HS-27A (cell line): ENCODE data around the gene VGLL4.

Experiments used
- DNase-seq: peaks from one replicate; pipeline ENCODE4 v3.0.0-alpha.2; 2012; ENCODE audit warnings: low read depth, missing footprints

Gene VGLL4

DNA sequence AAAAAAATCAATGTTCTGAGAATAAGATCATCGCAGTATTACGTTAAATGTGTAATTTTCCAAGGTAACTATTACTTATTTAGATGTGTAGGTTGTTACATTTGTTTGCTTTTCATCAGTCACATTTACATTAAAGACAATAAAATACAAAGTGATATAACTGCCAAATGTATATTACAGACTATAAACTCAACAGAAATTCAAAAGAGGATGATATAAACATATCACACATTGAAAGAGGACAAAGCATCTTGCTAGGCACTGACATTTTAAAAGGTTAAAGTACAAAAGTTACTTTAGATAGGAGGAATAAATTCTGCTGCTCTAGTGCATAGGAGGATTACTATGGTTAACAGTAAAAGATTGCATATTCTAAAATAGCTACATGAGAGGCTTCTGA lies 16.1 kb downstream of the VGLL4 start:
- DNase-seq = no peak

DNA sequence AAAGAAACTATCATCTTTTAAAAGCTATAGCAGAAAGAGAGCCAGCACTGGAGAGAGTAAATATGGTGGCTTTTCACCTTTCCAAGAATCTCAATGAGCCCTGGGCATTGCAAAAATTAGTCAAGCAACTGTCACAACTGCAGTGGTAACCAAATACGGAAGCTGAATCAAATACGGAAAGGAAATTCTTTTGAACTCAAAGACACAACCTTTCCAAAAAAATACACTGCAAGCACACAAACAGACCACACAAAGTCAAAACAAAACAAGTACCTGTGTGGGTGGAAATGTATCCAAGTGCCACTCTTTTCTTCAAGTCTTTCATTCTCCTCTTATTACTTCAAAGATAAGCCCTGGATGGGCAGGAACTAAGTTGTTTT lies 17.6 kb downstream of the VGLL4 start:
- DNase-seq = no peak

DNA sequence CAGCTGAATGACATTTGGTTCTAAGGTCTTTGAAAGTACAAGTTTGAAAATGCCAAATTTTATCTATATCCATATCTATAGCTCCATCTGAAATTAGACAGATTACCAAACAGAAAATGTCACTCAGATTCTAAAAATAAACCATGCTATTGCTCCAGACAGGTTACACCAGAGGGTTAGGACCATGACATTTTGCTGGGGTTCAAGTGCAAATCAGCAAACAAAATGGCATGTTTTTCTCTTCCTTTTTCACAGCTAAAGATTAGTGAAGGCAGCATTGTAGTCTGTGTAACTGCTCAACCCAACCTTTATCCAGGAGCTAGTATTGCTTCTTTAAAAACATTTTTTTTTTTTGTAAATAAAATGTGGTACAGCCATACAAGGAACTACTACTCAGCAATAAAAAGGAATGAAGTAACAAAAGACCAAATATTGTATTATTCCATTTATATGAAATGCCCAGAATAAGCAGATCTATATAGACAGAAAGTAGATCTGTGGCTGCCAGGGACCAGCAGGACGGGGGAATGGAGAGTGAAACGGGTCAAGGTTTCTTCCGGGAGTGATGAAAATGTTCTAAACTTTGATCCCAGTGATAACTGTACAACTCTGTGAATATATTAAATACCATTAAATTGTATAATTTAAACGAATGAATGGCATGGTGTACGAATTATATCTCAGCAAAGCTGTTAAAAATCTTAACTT lies 18.2 kb downstream of the VGLL4 start:
- no peak for DNase-seq

DNA sequence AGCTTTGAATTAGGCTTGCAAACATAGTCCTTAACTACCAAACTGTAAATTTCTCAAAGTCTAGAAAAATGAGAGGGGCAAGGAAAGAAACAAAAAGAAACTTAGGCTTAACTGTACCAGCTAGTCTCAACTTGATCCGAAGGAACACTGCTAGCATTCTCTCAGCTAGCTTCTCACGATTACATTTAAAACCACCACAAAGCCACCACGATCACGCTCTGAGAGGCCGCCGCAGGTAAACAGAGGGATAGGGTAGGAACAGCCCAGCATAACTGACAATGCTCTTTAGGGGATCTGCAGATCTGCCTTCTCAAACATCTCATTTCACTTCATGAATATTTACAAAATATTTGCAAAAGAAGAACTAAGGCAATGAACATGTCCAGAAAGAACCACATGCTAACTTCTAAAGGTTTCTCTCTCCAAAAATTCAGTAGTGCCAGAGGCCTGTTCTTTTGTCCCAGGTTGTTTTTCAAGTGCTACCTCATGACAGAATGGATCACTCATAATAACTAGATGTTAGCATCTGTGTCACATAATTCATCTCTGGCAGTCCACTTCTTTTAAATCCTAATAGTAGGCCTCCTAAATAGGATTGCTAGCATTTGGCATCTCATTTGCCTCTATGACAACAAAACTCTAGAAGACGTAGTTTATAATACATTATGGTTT lies 18.9 kb downstream of the VGLL4 start:
- DNase-seq = no peak

DNA sequence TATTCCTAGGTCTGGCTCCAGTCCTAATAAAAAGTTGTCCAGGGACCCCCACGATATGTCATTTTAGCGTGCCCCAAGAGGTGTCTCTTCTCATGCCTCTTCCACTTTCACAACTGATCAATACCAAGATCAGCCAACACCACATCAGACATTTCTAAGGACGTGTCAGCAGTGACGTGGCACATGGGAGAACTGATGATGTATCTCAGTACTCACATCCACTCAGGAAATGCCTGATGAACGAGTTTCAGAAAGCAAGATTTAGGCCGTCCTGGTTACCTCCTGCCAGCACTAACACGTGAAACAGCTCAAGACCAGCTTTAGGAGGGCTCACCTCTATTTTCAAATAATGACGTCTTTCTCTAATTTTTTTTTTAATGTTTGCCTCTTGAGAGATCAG lies 19.6 kb downstream of the VGLL4 start:
- no peak for DNase-seq

DNA sequence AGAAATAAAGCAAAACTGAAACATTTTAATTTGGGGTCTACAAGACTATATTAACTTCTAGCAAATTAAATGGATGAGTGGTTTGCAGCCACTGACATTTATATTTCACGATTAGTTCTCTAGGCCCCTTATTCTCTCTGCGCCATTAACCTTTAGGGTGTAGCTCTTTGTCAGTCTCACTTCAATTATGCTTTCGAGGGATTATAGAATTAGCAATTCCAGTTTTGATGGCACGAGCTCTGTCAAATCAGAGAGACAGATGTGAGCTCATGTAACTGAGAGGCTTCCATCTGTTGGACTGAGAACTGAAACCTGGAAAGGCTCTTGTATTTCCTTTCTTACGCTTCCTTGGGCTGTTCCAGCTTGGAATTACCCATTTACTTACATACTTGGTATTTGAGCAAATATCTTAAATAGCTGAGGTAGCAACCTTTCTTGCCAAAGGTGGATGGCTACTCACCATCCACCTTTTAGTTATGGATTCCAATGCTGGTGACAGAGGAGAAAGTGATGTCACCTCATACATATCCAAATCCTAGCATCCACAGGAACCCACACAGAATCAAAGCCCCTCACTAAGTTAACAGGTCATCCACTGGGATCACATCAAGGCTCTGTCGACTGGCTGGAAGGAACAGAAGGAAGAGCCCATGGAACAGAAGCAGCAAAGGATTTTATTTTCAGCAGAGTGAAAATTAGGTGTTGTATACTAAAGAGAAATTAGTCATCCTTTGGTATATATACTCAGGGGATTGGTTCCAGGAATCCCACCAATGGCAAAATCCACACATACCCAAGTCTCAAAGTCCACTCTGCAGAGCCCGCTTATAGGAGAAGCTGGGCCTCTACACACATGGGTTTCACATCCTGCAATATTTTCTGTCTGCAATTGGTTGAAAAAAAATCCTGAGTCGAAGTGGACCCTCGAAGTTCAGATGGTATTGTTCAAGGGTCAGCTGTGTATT lies 20.8 kb downstream of the VGLL4 start:
- no peak for DNase-seq

DNA sequence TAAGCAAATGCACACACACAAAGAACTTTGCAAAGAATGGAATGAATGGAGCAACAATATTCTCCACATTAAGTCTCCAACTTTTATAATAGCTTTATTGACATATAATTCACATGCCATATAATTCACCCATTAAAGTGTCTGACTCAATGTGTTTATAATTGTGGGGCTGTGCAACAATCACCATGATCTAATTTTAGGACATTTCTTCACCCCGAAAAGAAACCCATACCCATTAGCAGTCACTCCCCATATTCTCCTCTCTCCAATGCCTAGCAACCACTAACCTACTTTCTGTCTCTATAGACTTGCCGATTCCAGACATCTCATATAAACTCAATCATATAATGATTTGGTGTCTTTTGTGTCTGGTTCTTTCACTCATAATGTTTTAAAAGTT lies 22.6 kb downstream of the VGLL4 start:
- no peak for DNase-seq

DNA sequence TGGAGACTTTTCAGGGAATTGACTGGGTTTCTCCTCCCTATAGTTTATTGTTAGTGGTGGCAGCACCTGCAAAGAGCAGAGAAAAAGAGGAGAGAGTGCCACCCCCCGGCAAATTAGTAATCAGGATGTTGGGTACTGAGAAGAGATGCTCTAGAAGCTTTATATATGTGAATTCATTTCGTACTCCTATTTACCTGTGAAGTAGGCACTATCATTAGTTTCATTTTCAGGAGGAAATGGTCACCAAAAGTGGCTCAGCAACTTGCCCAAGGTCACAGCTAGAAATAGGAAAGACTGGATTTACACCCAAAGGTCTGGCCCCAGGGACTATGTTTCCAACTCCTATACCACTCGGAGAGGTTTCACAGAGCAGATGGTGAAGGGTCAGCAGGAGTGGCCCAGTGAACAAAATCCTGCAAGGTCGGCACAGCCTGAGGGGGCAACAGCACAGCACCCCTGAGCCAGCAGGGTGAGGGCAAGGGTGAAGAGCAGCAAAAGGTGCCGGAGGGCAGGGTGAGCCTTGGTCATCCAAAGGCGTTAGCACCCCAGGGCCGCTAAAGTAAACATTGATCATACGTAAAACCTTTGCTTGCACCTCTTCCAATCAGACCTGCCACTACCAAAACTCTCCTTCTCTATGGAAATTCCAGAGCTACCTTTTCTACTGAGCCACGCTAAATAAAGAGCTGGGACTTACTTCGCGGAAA lies 23.6 kb downstream of the VGLL4 start:
- no peak for DNase-seq

DNA sequence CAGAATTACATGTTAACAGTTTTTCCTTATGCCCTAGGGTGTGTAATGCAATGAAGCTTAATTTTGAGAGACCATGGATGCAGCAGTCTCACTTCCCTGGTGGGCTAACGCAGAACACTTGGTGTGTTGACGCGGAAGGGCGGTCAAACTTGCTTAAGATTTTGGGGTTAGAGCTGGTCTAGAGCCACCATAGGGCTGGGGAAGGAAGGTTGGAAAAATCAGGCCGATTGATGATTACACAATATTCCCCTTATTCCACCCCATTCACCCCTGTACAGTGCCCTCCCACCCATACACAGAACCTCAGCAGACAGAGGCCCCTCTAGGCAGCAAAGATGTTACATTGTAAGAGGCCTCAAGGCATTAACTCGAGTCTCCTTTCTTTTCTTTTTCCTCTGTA lies 24.3 kb downstream of the VGLL4 start:
- DNase-seq = no peak

DNA sequence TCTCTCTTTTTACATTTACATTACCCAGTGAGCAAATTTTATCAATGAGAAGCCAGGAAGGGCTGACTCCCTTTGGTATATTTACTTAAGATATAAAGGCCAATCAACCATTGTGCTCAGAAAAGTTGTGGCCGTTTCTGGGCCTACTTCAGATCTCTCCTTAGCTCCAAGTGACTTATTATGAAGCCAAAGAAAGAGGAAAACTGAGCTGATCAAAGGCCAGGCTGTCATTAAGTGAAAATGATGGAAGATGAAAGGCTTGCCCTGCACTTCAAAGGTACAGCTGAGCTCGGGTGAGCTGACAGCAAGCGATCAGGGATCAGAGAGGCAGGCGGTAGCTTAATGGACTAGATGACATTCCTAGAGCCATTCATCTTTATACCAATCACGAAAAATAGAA lies 24.8 kb downstream of the VGLL4 start:
- DNase-seq = no peak

DNA sequence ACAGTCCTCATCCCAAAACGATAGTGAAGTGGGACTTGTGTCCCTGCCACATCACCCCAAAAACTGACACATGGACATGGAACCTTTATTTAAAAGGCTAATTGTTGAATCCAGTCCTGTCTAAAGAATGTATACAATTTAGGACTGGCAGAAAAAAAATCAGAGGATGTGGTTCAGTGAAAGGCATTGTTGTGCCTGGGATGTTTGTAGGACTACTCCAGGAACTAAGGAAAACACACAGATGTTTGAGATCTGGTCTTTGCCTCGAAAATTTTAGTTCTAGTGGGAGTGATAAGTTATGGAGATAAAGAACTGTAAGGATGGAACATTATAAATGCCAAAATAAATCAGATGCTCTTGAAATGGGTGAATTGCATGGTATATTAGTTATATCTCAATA lies 27.2 kb downstream of the VGLL4 start:
- DNase-seq = no peak

DNA sequence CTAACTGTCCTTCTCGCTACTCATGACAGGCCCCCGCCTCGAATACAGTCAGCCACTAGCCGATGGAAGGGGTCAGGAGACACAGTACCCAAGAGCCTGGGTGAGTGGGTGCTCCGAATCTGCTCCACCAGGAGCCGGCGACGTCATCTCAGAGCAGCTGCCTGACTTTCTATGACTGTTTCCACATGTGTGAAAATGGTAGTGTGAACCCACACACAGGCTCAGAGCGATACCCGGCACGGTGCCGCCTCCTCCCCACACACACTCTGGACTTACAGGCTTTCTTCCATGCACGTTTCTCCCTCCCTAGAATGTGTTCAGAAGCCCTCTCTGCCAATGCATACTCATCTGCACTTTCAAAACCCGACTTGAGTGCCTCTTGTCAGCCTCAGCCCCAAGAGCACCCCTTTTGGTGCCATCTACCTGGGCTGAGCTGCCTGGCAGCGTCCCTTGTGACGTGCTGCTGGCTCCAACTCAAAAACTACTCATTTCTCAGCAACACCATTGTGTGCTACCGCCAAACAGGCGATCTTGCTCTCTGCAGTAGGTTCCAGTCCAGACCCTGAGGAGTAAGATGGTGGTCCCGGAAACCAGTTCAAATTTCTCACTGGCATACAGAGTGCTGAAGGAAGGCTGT lies 29.7 kb downstream of the VGLL4 start:
- DNase-seq = no peak

DNA sequence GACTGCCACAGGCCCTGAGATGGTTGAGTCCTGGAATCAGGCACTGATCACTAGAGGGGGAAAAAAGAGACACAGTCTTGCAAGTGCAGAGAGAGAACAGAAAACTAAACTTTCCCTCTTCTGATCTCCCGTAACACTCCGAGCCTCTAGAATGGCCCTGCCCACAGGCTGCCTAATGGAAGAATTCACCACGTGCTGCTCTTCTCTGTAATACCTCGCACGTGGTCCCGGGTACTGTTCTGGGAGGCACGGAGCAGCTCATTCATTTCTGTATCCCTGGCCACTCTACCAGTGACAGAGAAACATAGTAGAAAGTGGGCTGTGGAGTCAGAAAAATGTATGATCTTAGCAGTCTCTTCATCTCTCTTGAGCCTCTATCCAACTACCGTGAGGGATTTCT lies 30.4 kb downstream of the VGLL4 start:
- DNase-seq = no peak

DNA sequence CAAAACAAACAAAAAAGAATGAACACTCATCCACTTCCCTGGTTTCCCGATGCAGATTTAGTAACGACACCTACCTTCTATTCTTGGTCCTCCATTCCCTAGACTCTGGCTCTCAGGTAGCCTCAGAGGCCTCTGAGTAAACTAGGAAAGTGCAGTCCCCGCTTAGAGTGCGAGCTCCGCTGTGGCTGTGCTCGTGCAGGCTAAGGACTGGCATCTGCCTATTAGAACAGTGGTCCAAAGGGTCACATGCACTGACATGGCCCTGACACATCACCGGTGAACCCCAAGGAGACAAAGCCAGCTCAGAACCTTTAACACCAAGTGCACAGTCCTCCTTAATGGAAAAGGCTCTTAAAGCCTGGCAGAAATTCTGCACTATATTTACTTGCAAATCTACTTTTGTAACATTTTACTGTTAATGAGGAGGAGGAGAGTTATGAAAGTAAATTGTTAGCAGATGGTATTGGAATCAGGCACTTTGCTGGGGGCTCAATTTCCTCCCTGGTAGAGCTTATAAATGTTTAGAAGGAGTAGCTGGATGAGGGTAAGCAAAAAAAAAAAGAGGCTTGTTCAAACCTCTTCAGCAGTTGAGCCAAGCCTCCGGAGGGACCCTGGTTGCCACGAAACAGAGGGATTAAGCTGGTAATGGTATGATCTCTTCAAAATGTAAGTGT lies 31.1 kb downstream of the VGLL4 start:
- no peak for DNase-seq

DNA sequence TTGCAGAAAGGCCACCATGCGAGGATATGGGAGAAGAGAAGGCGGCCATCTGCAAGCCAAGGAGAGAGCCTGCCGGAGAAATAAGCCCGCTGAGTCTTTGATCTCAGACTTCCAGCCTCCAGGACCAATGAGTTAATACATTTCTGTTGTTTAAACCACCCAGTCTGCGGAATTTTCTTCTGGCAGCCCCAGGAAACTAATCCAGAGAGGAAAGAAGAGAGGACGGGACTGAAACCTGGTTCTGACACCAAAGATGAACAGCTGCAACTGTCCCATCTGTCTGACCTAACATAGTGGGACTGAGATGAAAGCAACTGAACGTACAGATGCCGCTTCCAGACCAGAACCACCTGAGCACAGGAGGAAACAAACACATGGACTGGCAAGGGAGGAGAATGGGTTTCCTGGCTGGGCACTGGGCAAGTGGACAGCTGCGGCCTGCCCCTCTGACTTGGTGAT lies 32.3 kb downstream of the VGLL4 start:
- DNase-seq = no peak

DNA sequence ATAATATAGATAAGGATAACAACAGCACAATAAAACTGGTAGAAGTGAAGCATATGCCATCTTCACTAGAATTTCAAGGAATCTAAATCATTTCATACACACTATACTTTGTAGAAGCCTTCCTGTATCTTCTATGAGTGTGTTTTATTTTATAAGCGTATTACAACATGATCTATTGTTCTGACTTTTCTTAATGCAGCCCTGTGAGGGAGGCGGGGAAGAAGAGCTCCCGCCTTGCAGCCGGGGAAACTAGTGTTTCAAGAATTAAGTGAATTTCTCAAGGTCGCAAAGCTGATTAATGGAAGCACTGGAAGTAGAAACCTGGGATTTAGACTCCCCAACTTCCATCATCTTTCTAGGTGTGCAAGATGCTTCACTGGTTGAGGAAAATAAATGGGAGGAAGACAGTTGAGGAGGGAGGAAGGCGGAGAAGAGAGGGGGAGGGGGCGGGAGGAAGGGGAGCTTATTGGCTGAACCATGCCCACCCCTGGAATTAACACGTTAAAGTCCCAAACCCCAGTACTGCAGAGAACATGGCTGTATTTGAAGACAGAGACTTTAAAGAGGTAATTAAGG lies 32.9 kb downstream of the VGLL4 start:
- no peak for DNase-seq

DNA sequence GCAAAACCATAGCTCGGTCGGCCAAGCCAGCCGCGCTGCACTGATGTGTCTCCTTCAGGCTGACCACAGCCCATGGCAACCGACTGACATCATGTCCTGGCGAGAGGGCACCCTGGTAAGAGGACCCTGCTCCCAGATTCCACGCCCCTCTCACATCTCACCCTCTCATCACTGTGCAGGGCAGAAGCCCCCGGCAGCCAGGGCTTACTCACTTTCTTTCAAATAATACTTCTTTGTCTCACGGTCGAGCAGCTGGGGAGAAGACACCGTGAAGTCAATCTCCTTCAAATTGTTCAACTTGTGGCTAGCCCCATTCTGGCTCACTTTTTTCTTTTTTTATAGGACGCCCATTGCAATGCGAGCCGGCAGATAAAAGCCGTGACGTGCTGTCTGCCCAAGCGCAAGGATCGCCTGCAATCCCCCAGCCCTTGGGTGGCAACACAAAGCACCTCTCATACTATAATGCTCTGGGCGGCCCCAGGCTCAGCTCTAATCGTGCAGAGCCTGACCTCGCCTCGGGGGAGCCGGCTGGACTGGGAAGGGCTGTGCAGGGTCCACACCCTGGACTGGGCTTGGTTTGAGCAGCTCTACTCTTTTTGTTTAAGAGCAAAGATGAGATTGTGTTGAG lies 33.6 kb downstream of the VGLL4 start:
- no peak for DNase-seq

DNA sequence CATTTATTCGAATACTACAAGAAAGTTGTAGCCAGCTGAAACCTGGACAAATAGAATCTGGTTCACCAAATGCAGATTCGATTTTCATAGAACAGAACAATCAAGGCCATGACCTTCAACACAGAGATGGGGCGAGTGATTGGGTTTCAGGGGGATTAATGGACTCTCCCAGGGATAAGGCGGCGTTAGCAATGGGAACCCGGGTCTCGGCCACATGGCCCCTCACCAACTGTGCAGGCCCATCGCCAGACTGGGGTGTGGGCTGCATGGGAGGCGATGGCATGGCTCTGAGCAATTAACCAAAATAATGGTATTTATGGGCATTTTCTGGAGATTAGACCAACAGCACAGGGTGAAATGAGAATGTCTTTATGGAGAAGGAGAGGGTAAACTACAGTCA lies 34.2 kb downstream of the VGLL4 start:
- DNase-seq = no peak

DNA sequence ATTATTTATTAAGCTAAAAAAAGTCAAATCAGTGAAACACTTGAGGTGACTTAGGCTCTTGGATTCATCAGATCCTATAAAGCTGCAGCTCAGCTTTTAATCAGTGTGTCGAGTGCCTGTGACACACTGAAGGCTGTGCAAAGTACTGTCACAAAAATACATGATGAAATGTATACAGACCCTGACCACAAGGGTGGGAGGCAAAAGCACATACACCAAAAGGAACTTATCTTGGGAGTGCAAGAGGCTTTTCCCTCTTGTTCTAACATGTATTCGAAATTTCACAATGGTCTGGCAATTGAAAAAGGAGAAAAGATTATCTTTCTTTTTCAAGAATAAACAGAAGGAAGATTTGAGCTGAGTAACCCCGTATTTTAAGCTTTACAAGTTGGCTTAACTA lies 35.9 kb downstream of the VGLL4 start:
- DNase-seq = no peak

DNA sequence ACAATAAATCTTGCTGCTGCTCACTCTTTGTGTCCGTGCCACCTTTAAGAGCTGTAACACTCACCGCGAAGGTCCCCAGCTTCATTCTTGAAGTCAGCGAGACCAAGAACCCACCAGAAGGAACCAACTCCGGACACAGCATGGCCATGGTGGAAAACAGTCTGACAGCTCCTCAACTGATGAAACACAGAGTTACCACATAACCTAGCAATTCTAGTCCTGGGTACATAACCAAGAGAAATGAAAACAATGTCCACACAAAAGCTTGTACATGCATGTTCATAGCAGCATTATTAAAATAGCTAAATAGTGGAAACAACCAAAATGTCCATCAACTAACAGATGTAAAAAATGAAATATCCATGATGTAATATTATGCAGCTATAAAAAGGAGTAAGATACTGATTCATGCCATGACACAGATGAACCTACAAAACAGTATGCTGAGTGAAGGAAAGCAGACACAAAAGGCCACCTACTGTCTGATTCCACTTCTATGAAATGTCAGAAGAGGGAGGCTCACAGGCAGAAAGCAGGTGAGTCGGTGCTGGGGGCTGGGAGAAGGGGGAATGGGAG lies 36.8 kb downstream of the VGLL4 start:
- DNase-seq = no peak
